T1000 (cell line): ENCODE results near the gene TMEM150C.
"Not testable (repeated sequence)": the region's sequence is repeated elsewhere in the genome, so short reads cannot be mapped to it uniquely, and the experiment has no call there.

Experiments used
- DNase-seq: peaks from one replicate; lab custom pipeline; 2025; ENCODE audit warnings: mixed read lengths; lab: John Stamatoyannopoulos, UW

The TMEM150C gene

GRCh38 chr4:82515705-82516104, 46.1 kb downstream of the TMEM150C start:
- DNase-seq = peak; percentile 11

GRCh38 chr4:82513382-82513781, 48.4 kb downstream of the TMEM150C start:
- no peak for DNase-seq

GRCh38 chr4:82510216-82510615, 51.6 kb downstream of the TMEM150C start:
- no peak for DNase-seq

- no peak for DNase-seq
Measured at GRCh38 chr4:82508806-82509428, 52.9 kb downstream of the TMEM150C start.

- no peak for DNase-seq
Measured at GRCh38 chr4:82508011-82508410, 53.8 kb downstream of the TMEM150C start.

- no peak for DNase-seq
Measured at GRCh38 chr4:82501154-82501442, 60.7 kb downstream of the TMEM150C start.

GRCh38 chr4:82500435-82501153, 61.2 kb downstream of the TMEM150C start:
- no peak for DNase-seq

GRCh38 chr4:82499738-82500434, 61.9 kb downstream of the TMEM150C start:
- no peak for DNase-seq

GRCh38 chr4:82496349-82496748, 65.4 kb downstream of the TMEM150C start:
- no peak for DNase-seq

- no peak for DNase-seq
Measured at GRCh38 chr4:82495666-82496065, 66.1 kb downstream of the TMEM150C start.

- DNase-seq = no peak
Measured at GRCh38 chr4:82493721-82494425, 67.9 kb downstream of the TMEM150C start.

- DNase-seq = no peak
Measured at GRCh38 chr4:82491251-82491960, 70.4 kb downstream of the TMEM150C start.

GRCh38 chr4:82489987-82490386, 71.8 kb downstream of the TMEM150C start:
- DNase-seq = no peak

- DNase-seq = no peak
Measured at GRCh38 chr4:82489076-82489475, 72.7 kb downstream of the TMEM150C start.

- no peak for DNase-seq
Measured at GRCh38 chr4:82484996-82485783, 76.6 kb downstream of the TMEM150C start.

GRCh38 chr4:82482387-82482786, 79.4 kb downstream of the TMEM150C start:
- no peak for DNase-seq

- no peak for DNase-seq
Measured at GRCh38 chr4:82481506-82481840, 80.3 kb downstream of the TMEM150C start.

- no peak for DNase-seq
Measured at GRCh38 chr4:82480771-82481505, 80.8 kb downstream of the TMEM150C start.

GRCh38 chr4:82479562-82479961, 82.2 kb downstream of the TMEM150C start:
- no peak for DNase-seq

- DNase-seq = not testable (repeated sequence)
Measured at GRCh38 chr4:82477469-82477868, 84.3 kb downstream of the TMEM150C start.

GRCh38 chr4:82475931-82476330, 85.9 kb downstream of the TMEM150C start:
- not testable (repeated sequence) for DNase-seq
